IMR-90 (cell line): ENCODE measurements around the gene MRPL21. TPM values are rescaled to one million over a fixed set of nuclear protein-coding genes. Genes with fewer than 3 reads are reported as not detected.

Source experiments
- ATAC-seq: fragments of 200-7000 bp; cut with Tn5 transposase; 2 replicates; pipeline ENCODE4 v1.9.1; 2020; ENCODE audit warnings: low read depth, mild to moderate bottlenecking, moderate library complexity
- BruUV-seq: library from RNA; stranded (reverse); fragments of 400-500 nt; replicated peaks from 2 replicates; lab custom pipeline; 2021; lab: Mats Ljungman, UMichigan
- CTCF ChIA-PET: fragments of 300-600 bp; formaldehyde crosslinking; extraction: SDS; loops from one replicate; lab custom pipeline; 2021; ENCODE audit warnings: antibody characterized with exemption; lab: Yijun Ruan, JAX
- POLR2A ChIA-PET: fragments of 300-600 bp; sonication (Branson Sonifier 250); formaldehyde crosslinking; loops from one replicate; lab custom pipeline; 2022; ENCODE audit warnings: antibody characterized with exemption; ENCODE audit not compliant: unreplicated experiment; lab: Charles Lee
- DNase-seq: peaks from one replicate; pipeline ENCODE4 v3.0.0; 2013
- H2AFZ ChIP-seq: replicated peaks from 2 replicates; pipeline ENCODE3; 2013; ENCODE audit warnings: low read length, mild to moderate bottlenecking; ENCODE audit not compliant: poor library complexity
- H2AK5ac ChIP-seq: 2 replicates; pipeline ENCODE4 v1.6.1; 2013; ENCODE audit warnings: low read depth, low read length, inconsistent platforms
- H2AK9ac ChIP-seq: replicated peaks from 2 replicates; pipeline ENCODE3; 2013; ENCODE audit warnings: mild to moderate bottlenecking, low read depth, low read length, moderate library complexity; ENCODE audit not compliant: poor library complexity
- H2BK120ac ChIP-seq: 2 replicates; pipeline ENCODE4 v1.6.1; 2013; ENCODE audit warnings: low read depth, low read length, inconsistent platforms
- H2BK15ac ChIP-seq: 3 replicates; pipeline ENCODE4 v1.6.1; 2013; ENCODE audit warnings: low read depth, low read length, inconsistent platforms
- H2BK20ac ChIP-seq: 2 replicates; pipeline ENCODE4 v1.6.1; 2013; ENCODE audit warnings: low read depth, mild to moderate bottlenecking, inconsistent platforms, low read length, moderate library complexity
- H2BK5ac ChIP-seq: 2 replicates; pipeline ENCODE4 v1.6.1; 2013; ENCODE audit warnings: mild to moderate bottlenecking, low read depth, low read length, inconsistent platforms; ENCODE audit not compliant: poor library complexity, severe bottlenecking
- H3K14ac ChIP-seq: replicated peaks from 2 replicates; pipeline ENCODE4 v1.6.1; 2013; ENCODE audit warnings: low read depth, low read length, inconsistent platforms
- H3K18ac ChIP-seq: 2 replicates; pipeline ENCODE4 v1.6.1; 2013; ENCODE audit warnings: low read depth, low read length, control low read depth
- H3K23ac ChIP-seq: 2 replicates; pipeline ENCODE4 v1.6.1; 2013; ENCODE audit warnings: low read depth, low read length, inconsistent platforms
- H3K27ac ChIP-seq: 2 replicates; pipeline ENCODE4 v1.5.1; 2013; ENCODE audit warnings: mild to moderate bottlenecking, control low read depth, low read length; ENCODE audit not compliant: insufficient read depth
- H3K27me3 ChIP-seq: 2 replicates; pipeline ENCODE4 v1.6.1; 2013; ENCODE audit warnings: low read length; ENCODE audit not compliant: control insufficient read depth, insufficient read depth
- H3K36me3 ChIP-seq: 2 replicates; pipeline ENCODE4 v1.6.1; 2013; ENCODE audit warnings: low read length, mixed read lengths; ENCODE audit not compliant: control insufficient read depth, insufficient read depth
- H3K4ac ChIP-seq: 2 replicates; pipeline ENCODE4 v1.6.1; 2013; ENCODE audit warnings: low read depth, low read length, inconsistent platforms
- H3K4me1 ChIP-seq: 2 replicates; pipeline ENCODE4 v1.6.1; 2013; ENCODE audit warnings: low read length, mixed read lengths; ENCODE audit not compliant: control insufficient read depth, insufficient read depth
- H3K4me2 ChIP-seq: 2 replicates; pipeline ENCODE4 v1.6.1; 2013; ENCODE audit warnings: low read depth, mild to moderate bottlenecking, control low read depth, low read length, moderate library complexity
- H3K4me3 ChIP-seq: 2 replicates; pipeline ENCODE4 v1.5.1; 2013; ENCODE audit warnings: low read depth, mild to moderate bottlenecking, control low read depth, low read length, moderate library complexity; ENCODE audit not compliant: insufficient read depth
- H3K56ac ChIP-seq: 2 replicates; pipeline ENCODE4 v1.6.1; 2013; ENCODE audit warnings: low read length, inconsistent platforms; ENCODE audit not compliant: insufficient read depth; ENCODE audit errors: extremely low read depth
- H3K79me1 ChIP-seq, 2 experiments: 2 replicates each; pipeline ENCODE4 v1.6.1; 2013; ENCODE audit warnings: low read length in 2 of 2, inconsistent platforms in 1 of 2, low read depth in 1 of 2
- H3K9ac ChIP-seq: 2 replicates; pipeline ENCODE4 v1.6.1; 2013; ENCODE audit warnings: low read depth, low read length, control low read depth
- H3K9me1 ChIP-seq: 2 replicates; pipeline ENCODE4 v1.6.1; 2013; ENCODE audit warnings: low read length, inconsistent platforms; ENCODE audit not compliant: insufficient read depth
- H3K9me3 ChIP-seq: 2 replicates; pipeline ENCODE4 v1.6.1; 2013; ENCODE audit warnings: low read length; ENCODE audit not compliant: control insufficient read depth, insufficient read depth
- H4K20me1 ChIP-seq: 2 replicates; pipeline ENCODE4 v1.6.1; 2013; ENCODE audit warnings: low read length, inconsistent platforms; ENCODE audit not compliant: insufficient read depth
- H4K5ac ChIP-seq: 2 replicates; pipeline ENCODE4 v1.6.1; 2013; ENCODE audit warnings: mild to moderate bottlenecking, low read depth, low read length, control low read depth
- H4K8ac ChIP-seq, 2 experiments: 2 replicates each; pipeline ENCODE4 v1.6.1; 2013; ENCODE audit warnings: low read depth in 2 of 2, low read length in 2 of 2, control low read depth in 1 of 2, inconsistent platforms in 1 of 2
- H4K91ac ChIP-seq: 2 replicates; pipeline ENCODE4 v1.6.1; 2013; ENCODE audit warnings: low read depth, low read length, inconsistent platforms; ENCODE audit not compliant: insufficient read depth
- BHLHE40 ChIP-seq: fragments of 150-350 bp; IDR thresholded peaks from 2 replicates; pipeline ENCODE4 v1.6.1; 2016; ENCODE audit warnings: mild to moderate bottlenecking, low read depth, low read length
- CEBPB ChIP-seq: IDR thresholded peaks from 2 replicates; pipeline ENCODE4 v1.6.1; 2012; ENCODE audit warnings: low read depth, low read length, improper control_type of control experiment
- CHD1 ChIP-seq: IDR thresholded peaks from 2 replicates; pipeline ENCODE4 v1.6.1; 2012; ENCODE audit warnings: low read depth, low read length, improper control_type of control experiment
- CTCF ChIP-seq: conservative IDR thresholded peaks from 2 replicates; pipeline ENCODE4 v1.5.1; 2012; ENCODE audit warnings: mild to moderate bottlenecking, low read depth, low read length, improper control_type of control experiment
- ELK1 ChIP-seq: fragments of 150-350 bp; IDR thresholded peaks from 2 replicates; pipeline ENCODE4 v1.6.1; 2016; ENCODE audit warnings: low read depth, mild to moderate bottlenecking, low read length, moderate library complexity, borderline replicate concordance
- FOS ChIP-seq: fragments of 150-350 bp; IDR thresholded peaks from 2 replicates; pipeline ENCODE4 v1.6.1; 2016; ENCODE audit warnings: low read depth, low read length
- MAFK ChIP-seq: IDR thresholded peaks from 2 replicates; pipeline ENCODE4 v1.6.1; 2012; ENCODE audit warnings: low read depth, low read length, improper control_type of control experiment
- MAZ ChIP-seq: IDR thresholded peaks from 2 replicates; pipeline ENCODE4 v1.6.1; 2012; ENCODE audit warnings: low read depth, mild to moderate bottlenecking, low read length, improper control_type of control experiment, moderate library complexity, borderline replicate concordance
- MXI1 ChIP-seq: IDR thresholded peaks from 2 replicates; pipeline ENCODE4 v1.6.1; 2012; ENCODE audit warnings: low read depth, mild to moderate bottlenecking, low read length, moderate library complexity, borderline replicate concordance
- NFE2L2 ChIP-seq: fragments of 150-350 bp; IDR thresholded peaks from 2 replicates; pipeline ENCODE4 v1.6.1; 2016; ENCODE audit warnings: low read depth, mild to moderate bottlenecking, low read length
- POLR2A ChIP-seq: IDR thresholded peaks from 2 replicates; pipeline ENCODE4 v1.6.1; 2012; ENCODE audit warnings: mild to moderate bottlenecking, low read depth, low read length
- RAD21 ChIP-seq: IDR thresholded peaks from 2 replicates; pipeline ENCODE4 v1.6.1; 2012; ENCODE audit warnings: low read length, improper control_type of control experiment
- RCOR1 ChIP-seq: IDR thresholded peaks from 2 replicates; pipeline ENCODE4 v1.6.1; 2012; ENCODE audit warnings: mild to moderate bottlenecking, low read length, improper control_type of control experiment; ENCODE audit not compliant: insufficient replicate concordance
- RFX5 ChIP-seq: IDR thresholded peaks from 2 replicates; pipeline ENCODE4 v1.8.0; 2012; ENCODE audit warnings: low read depth, mild to moderate bottlenecking, low read length, moderate library complexity
- SMC3 ChIP-seq: fragments of 150-350 bp; IDR thresholded peaks from 2 replicates; pipeline ENCODE4 v1.6.1; 2016; ENCODE audit warnings: low read depth, mild to moderate bottlenecking, antibody characterized with exemption, low read length, moderate library complexity
- USF2 ChIP-seq: fragments of 150-350 bp; IDR thresholded peaks from 2 replicates; pipeline ENCODE4 v1.6.1; 2017; ENCODE audit warnings: mild to moderate bottlenecking, antibody characterized with exemption, low read length, low read depth
- WGBS, 2 experiments: methylation state at CpG; one replicate each; pipeline versions ENCODE4 v1.1.5 to v1.1.7; 2013; ENCODE audit warnings: missing lambda C conversion rate in 2 of 2; ENCODE audit not compliant: insufficient read length in 1 of 2; ENCODE audit errors: extremely low coverage in 2 of 2; 5-methylcytosine and 5-hydroxymethylcytosine counted together
- dilution Hi-C: fragments of 300-500 bp; cut with HindIII; formaldehyde crosslinking; loops from one replicate; pipeline ENCODE4 v1.14.3; 2018; ENCODE audit warnings: low sequenced_read_pairs; ENCODE audit not compliant: unreplicated experiment
- in situ Hi-C: fragments of 300-500 bp; cut with MboI; formaldehyde crosslinking; loops from 3 replicates; pipeline ENCODE4 v1.14.3; 2019; ENCODE audit warnings: low sequenced_read_pairs, inconsistent platforms, mixed read lengths
- intact Hi-C: fragments of 100-400 bp; cut with micrococcal nuclease; formaldehyde crosslinking; loops from 2 replicates; pipeline ENCODE4 v1.10.0; 2022
- polyA plus RNA-seq, 3 experiments: library from polyadenylated mRNA; depleted of rRNA; stranded (reverse); fragments of >200 nt; gene quantifications; 2 replicates each; pipeline ENCODE4 v1.2.3, GENCODE V29; 2012; ENCODE audit warnings: low replicate concordance in 1 of 3
- total RNA-seq: library from RNA; depleted of rRNA; stranded (reverse); fragments of >200 nt; gene quantifications from 2 replicates; pipeline ENCODE4 v1.2.3, GENCODE V29; 2012

The MRPL21 gene
- total and polyA plus RNA-seq, 2 of the 4 experiments (the other 2 are of a cell fraction) = 19.2 to 26.3 TPM

- intact Hi-C loops = no loop called here
- Histone ChIP-seq H4K5ac (no peak overlapping the region), H2BK120ac (no peak overlapping the region), H3K9me3 (peaks cover 6% of the 10 kb centered on the region), H2AK9ac (no peak overlapping the region), H2BK20ac (no peak overlapping the region), H3K4me3 (no peak overlapping the region), H3K14ac (no peak overlapping the region), H3K9ac (no peak overlapping the region), H2BK15ac (no peak overlapping the region), H4K8ac (no peak overlapping the region), H3K4ac (no peak overlapping the region), H3K23ac (no peak overlapping the region), H3K27ac (no peak overlapping the region), H4K91ac (no peak overlapping the region), H3K27me3 (peaks cover 23% of the 10 kb centered on the region), H3K4me2 (no peak overlapping the region), H3K18ac (no peak overlapping the region), H3K56ac (no peak overlapping the region), H3K79me1 (no peaks in the 10 kb centered on the region), H3K9me1 (no peaks in the 10 kb centered on the region), H2BK5ac (no peak overlapping the region), H3K4me1 (no peaks in the 10 kb centered on the region), H4K20me1 (no peaks in the 10 kb centered on the region), H2AFZ (no peak overlapping the region), H2AK5ac (no peak overlapping the region), H3K36me3 (no peaks in the 10 kb centered on the region)
- dilution Hi-C loops = no loop called here
- CTCF ChIA-PET = no interaction called here
- POLR2A ChIA-PET = no interaction called here
- 74% methylated on average over 5 of the region's 6 CpGs; no CpG with 5 or more reads in 1 of the 2 experiments for WGBS, 2 experiments
- DNase-seq (no peak), ATAC-seq (no peak)
- TF ChIP-seq RAD21 = no peak
- TF ChIP-seq CEBPB = no peak
- no peak for TF ChIP-seq ELK1
- no peak for TF ChIP-seq FOS
- no peak for TF ChIP-seq CTCF
- TF ChIP-seq NFE2L2 = no peak
- TF ChIP-seq POLR2A = no peak
- TF ChIP-seq BHLHE40 = no peak
- no peak for TF ChIP-seq MAZ
- TF ChIP-seq SMC3 = no peak
- no peak for TF ChIP-seq MXI1
- no peak for TF ChIP-seq RCOR1
- no peak for TF ChIP-seq RFX5
- TF ChIP-seq CHD1 = no peak
- TF ChIP-seq USF2 = no peak
- TF ChIP-seq MAFK = no peak
- in situ Hi-C loops = no loop called here
- BruUV-seq = no TSS peak
Measured at GRCh38 chr11:68867066-68867465, 36.6 kb downstream of the MRPL21 start.
